DND-41 (cell line): ENCODE results near the gene CPXM2.

Source experiments
- ATAC-seq: fragments of 200-7000 bp; cut with Tn5 transposase; 3 replicates; pipeline ENCODE4 v1.9.1; 2021; ENCODE audit warnings: low read depth; ENCODE audit not compliant: insufficient read depth
- DNase-seq: peaks from one replicate; pipeline ENCODE4 v3.0.0-alpha.2; 2020
- H2AFZ ChIP-seq: 2 replicates; pipeline ENCODE4 v1.6.0; 2012; ENCODE audit warnings: low read depth, low read length
- H3K27ac ChIP-seq: 2 replicates; pipeline ENCODE4 v1.5.1; 2012; ENCODE audit warnings: low read length, inconsistent platforms
- H3K27me3 ChIP-seq: fragments of 200-600 bp; sonication (generic); 2 replicates; pipeline ENCODE4 v1.6.0; 2012; ENCODE audit warnings: low read length, mild to moderate bottlenecking, inconsistent platforms; ENCODE audit not compliant: insufficient read depth, poor library complexity
- H3K36me3 ChIP-seq: 2 replicates; pipeline ENCODE4 v1.5.1; 2012; ENCODE audit warnings: low read length, inconsistent platforms; ENCODE audit not compliant: insufficient read depth
- H3K4me1 ChIP-seq: 2 replicates; pipeline ENCODE4 v1.5.1; 2012; ENCODE audit warnings: mild to moderate bottlenecking, low read length; ENCODE audit not compliant: insufficient read depth
- H3K4me2 ChIP-seq: 2 replicates; pipeline ENCODE4 v1.6.0; 2012; ENCODE audit warnings: mild to moderate bottlenecking, moderate library complexity, low read length, inconsistent platforms; ENCODE audit not compliant: insufficient read depth
- H3K4me3 ChIP-seq, 2 experiments: fragments of 200-600 bp in 1 of 2; shearing (Covaris generic) in 1 of 2; 2 replicates each; pipeline ENCODE4 v1.5.1; 2012 to 2016; ENCODE audit warnings: inconsistent platforms in 2 of 2, low read length in 2 of 2, mild to moderate bottlenecking in 2 of 2, low read depth in 1 of 2, moderate library complexity in 1 of 2
- H3K79me2 ChIP-seq: 2 replicates; pipeline ENCODE4 v1.6.0; 2012; ENCODE audit warnings: low read length, inconsistent platforms; ENCODE audit not compliant: insufficient read depth
- H3K9ac ChIP-seq: 2 replicates; pipeline ENCODE4 v1.6.0; 2012; ENCODE audit warnings: low read depth, mild to moderate bottlenecking, inconsistent platforms, low read length, moderate library complexity
- H3K9me3 ChIP-seq: 2 replicates; pipeline ENCODE4 v1.5.1; 2012; ENCODE audit warnings: low read length, moderate library complexity, mild to moderate bottlenecking, inconsistent platforms; ENCODE audit not compliant: insufficient read depth, severe bottlenecking
- H4K20me1 ChIP-seq: 2 replicates; pipeline ENCODE4 v1.6.0; 2012; ENCODE audit warnings: low read length; ENCODE audit not compliant: insufficient read depth
- EZH2 ChIP-seq: IDR thresholded peaks from 3 replicates; pipeline ENCODE4 v1.6.1; 2012; ENCODE audit warnings: borderline replicate concordance, low read depth, mild to moderate bottlenecking, moderate library complexity, low read length, inconsistent platforms; ENCODE audit not compliant: severe bottlenecking
- TF ChIP-seq, protein P1 (sequence below): IDR thresholded peaks from 2 replicates; pipeline ENCODE4 v1.5.1; 2012; ENCODE audit warnings: borderline replicate concordance, low read length, moderate library complexity, mild to moderate bottlenecking; ENCODE audit not compliant: poor library complexity, severe bottlenecking; ENCODE audit errors: extremely low read depth

Gene CPXM2

DNA sequence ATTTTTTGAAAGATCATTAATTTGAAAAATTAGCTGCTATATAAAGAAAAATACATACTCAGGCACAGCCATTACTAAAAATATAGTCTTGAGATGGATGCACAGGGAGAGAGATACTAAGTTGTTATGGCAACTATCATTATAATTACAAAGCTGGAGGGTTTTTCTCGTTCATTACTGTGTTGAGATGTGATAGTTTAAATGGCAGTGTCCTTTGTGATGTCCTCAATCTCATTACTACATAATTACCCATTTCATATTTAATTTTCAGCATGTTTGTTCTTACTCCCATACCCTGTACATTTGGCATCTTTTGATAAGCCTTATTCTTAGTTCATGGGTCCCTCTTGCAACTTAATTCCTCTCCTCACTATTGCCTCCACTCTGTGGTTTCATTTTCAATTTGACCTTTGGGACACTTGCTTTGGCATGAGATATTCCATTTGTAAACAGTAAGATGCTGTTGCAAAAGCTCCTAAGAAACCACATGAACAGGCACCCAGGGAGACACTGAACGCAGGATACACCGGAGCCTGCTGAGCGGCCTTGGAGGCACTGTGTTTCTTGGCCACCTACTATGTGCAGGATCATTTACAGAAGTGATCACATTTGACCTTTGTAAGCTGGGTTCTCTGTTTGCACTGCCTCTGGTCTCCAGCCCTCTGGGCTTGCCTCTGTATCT is 4.8 kb upstream of the CPXM2 start:
- H3K9me3 ChIP-seq, result no peaks in the 10 kb centered on the region
- H3K27me3 ChIP-seq, result peaks cover 3% of the 10 kb centered on the region
- H3K79me2 ChIP-seq, result no peaks in the 10 kb centered on the region
- DNase-seq (no peak), ATAC-seq (no peak)
- H3K4me2 ChIP-seq, result no peak overlapping the region
- TF ChIP-seq EZH2, result no peak
- TF ChIP-seq, protein P1, sequence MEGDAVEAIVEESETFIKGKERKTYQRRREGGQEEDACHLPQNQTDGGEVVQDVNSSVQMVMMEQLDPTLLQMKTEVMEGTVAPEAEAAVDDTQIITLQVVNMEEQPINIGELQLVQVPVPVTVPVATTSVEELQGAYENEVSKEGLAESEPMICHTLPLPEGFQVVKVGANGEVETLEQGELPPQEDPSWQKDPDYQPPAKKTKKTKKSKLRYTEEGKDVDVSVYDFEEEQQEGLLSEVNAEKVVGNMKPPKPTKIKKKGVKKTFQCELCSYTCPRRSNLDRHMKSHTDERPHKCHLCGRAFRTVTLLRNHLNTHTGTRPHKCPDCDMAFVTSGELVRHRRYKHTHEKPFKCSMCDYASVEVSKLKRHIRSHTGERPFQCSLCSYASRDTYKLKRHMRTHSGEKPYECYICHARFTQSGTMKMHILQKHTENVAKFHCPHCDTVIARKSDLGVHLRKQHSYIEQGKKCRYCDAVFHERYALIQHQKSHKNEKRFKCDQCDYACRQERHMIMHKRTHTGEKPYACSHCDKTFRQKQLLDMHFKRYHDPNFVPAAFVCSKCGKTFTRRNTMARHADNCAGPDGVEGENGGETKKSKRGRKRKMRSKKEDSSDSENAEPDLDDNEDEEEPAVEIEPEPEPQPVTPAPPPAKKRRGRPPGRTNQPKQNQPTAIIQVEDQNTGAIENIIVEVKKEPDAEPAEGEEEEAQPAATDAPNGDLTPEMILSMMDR, result no peak
- H3K9ac ChIP-seq, result no peak overlapping the region
- H3K36me3 ChIP-seq, result no peaks in the 10 kb centered on the region
- no peaks in the 10 kb centered on the region for H3K4me1 ChIP-seq
- H2AFZ ChIP-seq, result no peak overlapping the region
- H3K27ac ChIP-seq, result no peak overlapping the region
- H3K4me3 ChIP-seq, result no peak overlapping the region
- H4K20me1 ChIP-seq, result no peaks in the 10 kb centered on the region

DNA sequence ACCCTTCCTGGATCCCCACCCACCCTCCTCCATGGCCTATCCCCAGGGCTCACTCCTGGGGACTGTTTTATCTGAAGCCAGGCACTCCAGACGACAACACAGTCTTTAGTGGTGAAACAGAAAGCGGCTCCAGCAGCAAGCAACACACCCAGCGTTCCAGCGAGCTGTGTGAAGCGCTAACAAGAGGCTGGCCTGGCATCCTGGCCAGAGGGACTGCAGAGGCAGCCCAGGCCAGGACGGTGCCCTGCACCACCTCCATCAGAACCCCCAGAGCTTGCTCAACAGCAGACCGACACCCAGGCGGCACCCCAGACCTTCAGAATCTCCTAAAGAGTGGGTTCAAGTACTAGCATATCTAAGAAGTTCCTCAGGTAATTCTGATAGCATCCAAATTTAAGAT is 2.0 kb upstream of the CPXM2 start:
- no peak for DNase-seq
- H3K4me2 ChIP-seq, result no peak overlapping the region
- TF ChIP-seq, protein P1, result no peak
- no peak for TF ChIP-seq EZH2
- H3K9ac ChIP-seq, result no peak overlapping the region
- H4K20me1 ChIP-seq, result no peaks in the 10 kb centered on the region
- no peak overlapping the region for H3K27ac ChIP-seq
- no peaks in the 10 kb centered on the region for H3K4me1 ChIP-seq
- no peak for ATAC-seq
- H3K9me3 ChIP-seq, result no peaks in the 10 kb centered on the region
- peaks cover 3% of the 10 kb centered on the region for H3K27me3 ChIP-seq
- H3K79me2 ChIP-seq, result no peaks in the 10 kb centered on the region
- no peak overlapping the region for H2AFZ ChIP-seq
- H3K4me3 ChIP-seq, result no peak overlapping the region
- H3K36me3 ChIP-seq, result no peaks in the 10 kb centered on the region

DNA sequence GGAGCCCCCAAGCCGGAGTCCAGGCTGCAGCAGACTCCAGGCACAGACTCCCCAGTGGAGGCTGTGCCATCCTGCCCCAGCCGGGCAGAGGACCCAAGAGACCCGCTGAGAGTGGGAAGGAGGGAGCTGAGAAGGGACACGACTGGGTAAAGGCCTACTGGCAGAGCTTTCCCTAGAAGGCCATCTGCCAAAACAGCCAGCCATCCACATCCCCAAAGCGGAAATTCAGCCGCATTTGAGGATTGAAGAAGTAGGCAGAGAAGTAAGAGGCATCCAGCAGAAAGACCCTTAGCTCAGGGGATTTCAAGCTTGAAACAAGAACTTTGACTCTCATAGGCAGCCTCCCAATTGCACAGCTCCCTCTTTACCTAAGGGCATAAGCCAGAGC is 857 bp downstream of the CPXM2 start:
- no peak overlapping the region for H3K9ac ChIP-seq

More for the DNA sequence above, 857 bp downstream of the CPXM2 start:
- H3K36me3 ChIP-seq, result no peaks in the 10 kb centered on the region
- no peak overlapping the region for H2AFZ ChIP-seq
- no peak overlapping the region for H3K4me3 ChIP-seq
- no peak overlapping the region for H3K27ac ChIP-seq
- no peaks in the 10 kb centered on the region for H4K20me1 ChIP-seq
- H3K27me3 ChIP-seq, result peaks cover 7% of the 10 kb centered on the region
- no peak for DNase-seq
- no peaks in the 10 kb centered on the region for H3K4me1 ChIP-seq
- TF ChIP-seq, protein P1, result no peak
- TF ChIP-seq EZH2, result no peak
- H3K4me2 ChIP-seq, result no peak overlapping the region
- no peaks in the 10 kb centered on the region for H3K9me3 ChIP-seq
- no peaks in the 10 kb centered on the region for H3K79me2 ChIP-seq
- ATAC-seq, result no peak
